HG02759 (cell line): ENCODE measurements around the gene RNPEP.
"Not testable (repeated sequence)": the region's sequence is repeated elsewhere in the genome, so short reads cannot be mapped to it uniquely, and the experiment has no call there.

Experiments used
- ATAC-seq: cut with Tn5 transposase; IDR thresholded peaks from one replicate; pipeline ENCODE4 v1.9.1; 2021; ENCODE audit warnings: mild to moderate bottlenecking, moderate library complexity; ENCODE audit not compliant: unreplicated experiment

Gene RNPEP

GRCh38 chr1:201982623-201983379 lies at the start of gene RNPEP:
RNPEP (plus strand) TSS chr1:201982648; CDS start chr1:201982667, 19 bp downstream.
- peak; percentile 84 for ATAC-seq

GRCh38 chr1:201933840-201934430 lies 48.5 kb upstream of the RNPEP start:
- no peak for ATAC-seq

GRCh38 chr1:201937624-201938213 lies 44.7 kb upstream of the RNPEP start:
- ATAC-seq: no peak

GRCh38 chr1:201938440-201939035 lies 43.9 kb upstream of the RNPEP start:
- no peak for ATAC-seq

GRCh38 chr1:201939148-201939547 lies 43.3 kb upstream of the RNPEP start:
- no peak for ATAC-seq

GRCh38 chr1:201939574-201939973 lies 42.9 kb upstream of the RNPEP start:
- no peak for ATAC-seq

GRCh38 chr1:201940316-201940715 lies 42.1 kb upstream of the RNPEP start:
- ATAC-seq: not testable (repeated sequence)

- no peak for ATAC-seq
Observed at GRCh38 chr1:201941420-201942128, 40.9 kb upstream of the RNPEP start.

GRCh38 chr1:201942129-201942495 lies 40.3 kb upstream of the RNPEP start:
- ATAC-seq: no peak

- no peak for ATAC-seq
Observed at GRCh38 chr1:201944002-201944401, 38.4 kb upstream of the RNPEP start.

- no peak for ATAC-seq
Observed at GRCh38 chr1:201944639-201945038, 37.8 kb upstream of the RNPEP start.

- no peak for ATAC-seq
Observed at GRCh38 chr1:201945157-201945556, 37.3 kb upstream of the RNPEP start.

- ATAC-seq: no peak
Observed at GRCh38 chr1:201945863-201946223, 36.6 kb upstream of the RNPEP start.

- ATAC-seq: no peak
Observed at GRCh38 chr1:201946224-201946908, 36.1 kb upstream of the RNPEP start, which contains the start of gene LMOD1. LMOD1 (minus strand) TSS chr1:201946548; CDS start chr1:201946340, 208 bp downstream.

GRCh38 chr1:201947697-201948008 lies 34.8 kb upstream of the RNPEP start:
- no peak for ATAC-seq

- no peak for ATAC-seq
Observed at GRCh38 chr1:201949491-201949890, 33.0 kb upstream of the RNPEP start.

- no peak for ATAC-seq
Observed at GRCh38 chr1:201954263-201955008, 28.0 kb upstream of the RNPEP start.

- peak; percentile 99 for ATAC-seq
Observed at GRCh38 chr1:201955009-201955728, 27.3 kb upstream of the RNPEP start, which contains the start of gene TIMM17A. TIMM17A (plus strand) TSS chr1:201955503; CDS start chr1:201955527, 24 bp downstream.

- ATAC-seq: peak; percentile 2
Observed at GRCh38 chr1:201955729-201956143, 26.7 kb upstream of the RNPEP start.
